ENCODE data around the gene MED13L.

Gene MED13L

GRCh38 chr12:116313194-116313927 lies 35.9 kb upstream of the MED13L start:
- 80% methylated on average over 6 of the region's 19 CpGs for WGBS (ENCODE audit: insufficient coverage)
- CTCF ChIA-PET: interaction anchor here (0.9 to 1.6 kb wide), 3 partner anchors 10 to 247 kb away, joined by 3 read pairs; no protein-coding TSS in a partner anchor
- no peak for DNase-seq
- POLR2A ChIA-PET: interaction anchor here (0.7 kb wide), 1 partner anchor 380 kb away, joined by 3 read pairs; no protein-coding TSS in a partner anchor
- no peak overlapping the region for H3K27ac ChIP-seq (ENCODE audit: insufficient read depth in 1 of 2, low read depth in 1 of 2, low read length in 2 of 2, poor library complexity in 1 of 2, severe bottlenecking in 2 of 2)
- H3K9me3 ChIP-seq (ENCODE audit: control extremely low read depth in 1 of 5, control insufficient read depth in 4 of 5, insufficient read depth in 2 of 5, low read depth in 1 of 5, low read length in 4 of 5): peaks cover 2 to 7% (median 4%) of the 10 kb centered on the region in 5 experiments
- peaks cover 5 to 19% (median 15%) of the 10 kb centered on the region in 4 experiments for H3K4me1 ChIP-seq (ENCODE audit: control extremely low read depth in 1 of 4, control insufficient read depth in 4 of 4, insufficient read depth in 4 of 4, low read length in 3 of 4)
- no peak overlapping the region for H3K4me3 ChIP-seq (ENCODE audit: control insufficient read depth in 1 of 7, extremely low read depth in 1 of 7, insufficient read depth in 4 of 7, low read depth in 2 of 7, low read length in 6 of 7)
- H3K36me3 ChIP-seq (ENCODE audit: control insufficient read depth in 4 of 4, insufficient read depth in 4 of 4, low read length in 3 of 4): no peaks in the 10 kb centered on the region
- no peaks in the 10 kb centered on the region for H3K27me3 ChIP-seq (replicated peaks in 2 of 5; ENCODE audit: control insufficient read depth in 4 of 5, insufficient read depth in 5 of 5, low read length in 4 of 5)

- Histone ChIP-seq H3K9me3 (ENCODE audit: control extremely low read depth in 1 of 5, control insufficient read depth in 4 of 5, insufficient read depth in 2 of 5, low read depth in 1 of 5, low read length in 4 of 5) (peaks cover 2 to 7% (median 4%) of the 10 kb centered on the region in 5 experiments), H3K27me3 (replicated peaks in 2 of 5; ENCODE audit: control insufficient read depth in 4 of 5, insufficient read depth in 5 of 5, low read length in 4 of 5) (no peaks in the 10 kb centered on the region), H3K4me3 (ENCODE audit: control insufficient read depth in 1 of 7, extremely low read depth in 1 of 7, insufficient read depth in 4 of 7, low read depth in 2 of 7, low read length in 6 of 7) (no peak overlapping the region), H3K36me3 (ENCODE audit: control insufficient read depth in 4 of 4, insufficient read depth in 4 of 4, low read length in 3 of 4) (no peaks in the 10 kb centered on the region), H3K4me1 (ENCODE audit: control extremely low read depth in 1 of 4, control insufficient read depth in 4 of 4, insufficient read depth in 4 of 4, low read length in 3 of 4) (peaks cover 0 to 11% (median 11%) of the 10 kb centered on the region in 4 experiments), H3K27ac (ENCODE audit: insufficient read depth in 1 of 2, low read depth in 1 of 2, low read length in 2 of 2, poor library complexity in 1 of 2, severe bottlenecking in 2 of 2) (no peak overlapping the region)
- ChIA-PET POLR2A (no interaction called here), CTCF (interaction anchor here (0.6 kb wide), 1 partner anchor 24 kb away, joined by 3 read pairs; no protein-coding TSS in a partner anchor)
- 83% methylated on average over 1 of the region's 3 CpGs for WGBS (ENCODE audit: insufficient coverage)
- DNase-seq: no peak
These were observed 32.6 kb upstream of the MED13L start for GRCh38 chr12:116310082-116310481.

GRCh38 chr12:116309343-116309742 lies 31.9 kb upstream of the MED13L start:
- H3K36me3 ChIP-seq (ENCODE audit: control insufficient read depth in 4 of 4, insufficient read depth in 4 of 4, low read length in 3 of 4): no peaks in the 10 kb centered on the region
- ChIA-PET CTCF (interaction anchor here (0.6 to 1.3 kb wide), 2 partner anchors 25 to 290 kb away, joined by 3 read pairs; no protein-coding TSS in a partner anchor), POLR2A (no interaction called here)
- H3K4me1 ChIP-seq (ENCODE audit: control extremely low read depth in 1 of 4, control insufficient read depth in 4 of 4, insufficient read depth in 4 of 4, low read length in 3 of 4): peaks cover 0 to 9% (median 5%) of the 10 kb centered on the region in 4 experiments
- no peak overlapping the region for H3K4me3 ChIP-seq (ENCODE audit: control insufficient read depth in 1 of 7, extremely low read depth in 1 of 7, insufficient read depth in 4 of 7, low read depth in 2 of 7, low read length in 6 of 7)
- H3K9me3 ChIP-seq (ENCODE audit: control extremely low read depth in 1 of 5, control insufficient read depth in 4 of 5, insufficient read depth in 2 of 5, low read depth in 1 of 5, low read length in 4 of 5): peaks cover 2 to 7% (median 4%) of the 10 kb centered on the region in 5 experiments
- DNase-seq: no peak
- H3K27ac ChIP-seq (ENCODE audit: insufficient read depth in 1 of 2, low read depth in 1 of 2, low read length in 2 of 2, poor library complexity in 1 of 2, severe bottlenecking in 2 of 2): no peak overlapping the region
- no CpG with 5 or more reads among the region's 1 CpG for WGBS (ENCODE audit: insufficient coverage)
- no peaks in the 10 kb centered on the region for H3K27me3 ChIP-seq (replicated peaks in 2 of 5; ENCODE audit: control insufficient read depth in 4 of 5, insufficient read depth in 5 of 5, low read length in 4 of 5)

- Histone ChIP-seq H3K9me3 (ENCODE audit: control extremely low read depth in 1 of 5, control insufficient read depth in 4 of 5, insufficient read depth in 2 of 5, low read depth in 1 of 5, low read length in 4 of 5) (peaks cover 2 to 7% (median 4%) of the 10 kb centered on the region in 5 experiments), H3K27me3 (replicated peaks in 2 of 5; ENCODE audit: control insufficient read depth in 4 of 5, insufficient read depth in 5 of 5, low read length in 4 of 5) (no peaks in the 10 kb centered on the region), H3K27ac (ENCODE audit: insufficient read depth in 1 of 2, low read depth in 1 of 2, low read length in 2 of 2, poor library complexity in 1 of 2, severe bottlenecking in 2 of 2) (no peak overlapping the region), H3K36me3 (ENCODE audit: control insufficient read depth in 4 of 4, insufficient read depth in 4 of 4, low read length in 3 of 4) (no peaks in the 10 kb centered on the region), H3K4me1 (ENCODE audit: control extremely low read depth in 1 of 4, control insufficient read depth in 4 of 4, insufficient read depth in 4 of 4, low read length in 3 of 4) (peaks cover 0 to 10% (median 0%) of the 10 kb centered on the region in 4 experiments), H3K4me3 (ENCODE audit: control insufficient read depth in 1 of 7, extremely low read depth in 1 of 7, insufficient read depth in 4 of 7, low read depth in 2 of 7, low read length in 6 of 7) (no peak overlapping the region)
- ChIA-PET CTCF (interaction anchor here (1.3 to 2.5 kb wide), 2 partner anchors 15 to 290 kb away, joined by 3 to 5 read pairs; no protein-coding TSS in a partner anchor), POLR2A (no interaction called here)
- 94% methylated on average over 7 of the region's 7 CpGs for WGBS (ENCODE audit: insufficient coverage)
- DNase-seq: no peak
These were observed 31.2 kb upstream of the MED13L start for GRCh38 chr12:116308647-116309046.

GRCh38 chr12:116306968-116307367 lies 29.5 kb upstream of the MED13L start:
- H3K27me3 ChIP-seq (replicated peaks in 2 of 5; ENCODE audit: control insufficient read depth in 4 of 5, insufficient read depth in 5 of 5, low read length in 4 of 5): no peaks in the 10 kb centered on the region
- H3K4me1 ChIP-seq (ENCODE audit: control extremely low read depth in 1 of 4, control insufficient read depth in 4 of 4, insufficient read depth in 4 of 4, low read length in 3 of 4): peaks cover 0 to 17% (median 0%) of the 10 kb centered on the region in 4 experiments
- no peak for DNase-seq
- no peak overlapping the region for H3K4me3 ChIP-seq (ENCODE audit: control insufficient read depth in 1 of 7, extremely low read depth in 1 of 7, insufficient read depth in 4 of 7, low read depth in 2 of 7, low read length in 6 of 7)
- CTCF ChIA-PET: interaction anchor here (2.5 kb wide), 1 partner anchor 13 kb away, joined by 5 read pairs; no protein-coding TSS in a partner anchor
- POLR2A ChIA-PET: no interaction called here
- no peaks in the 10 kb centered on the region for H3K36me3 ChIP-seq (ENCODE audit: control insufficient read depth in 4 of 4, insufficient read depth in 4 of 4, low read length in 3 of 4)
- H3K9me3 ChIP-seq (ENCODE audit: control extremely low read depth in 1 of 5, control insufficient read depth in 4 of 5, insufficient read depth in 2 of 5, low read depth in 1 of 5, low read length in 4 of 5): peaks cover 2 to 7% (median 4%) of the 10 kb centered on the region in 5 experiments
- 100% methylated on average over 2 of the region's 3 CpGs for WGBS (ENCODE audit: insufficient coverage)
- H3K27ac ChIP-seq (ENCODE audit: insufficient read depth in 1 of 2, low read depth in 1 of 2, low read length in 2 of 2, poor library complexity in 1 of 2, severe bottlenecking in 2 of 2): no peak overlapping the region

- 96% methylated on average over 4 of the region's 5 CpGs for WGBS (ENCODE audit: insufficient coverage)
- no peak for DNase-seq
- ChIA-PET CTCF (interaction anchor here (1.4 to 2.5 kb wide), 2 partner anchors 12 to 18 kb away, joined by 3 to 5 read pairs; no protein-coding TSS in a partner anchor), POLR2A (no interaction called here)
- no peaks in the 10 kb centered on the region for H3K27me3 ChIP-seq (replicated peaks in 2 of 5; ENCODE audit: control insufficient read depth in 4 of 5, insufficient read depth in 5 of 5, low read length in 4 of 5)
- no peak overlapping the region for H3K27ac ChIP-seq (ENCODE audit: insufficient read depth in 1 of 2, low read depth in 1 of 2, low read length in 2 of 2, poor library complexity in 1 of 2, severe bottlenecking in 2 of 2)
- H3K9me3 ChIP-seq (ENCODE audit: control extremely low read depth in 1 of 5, control insufficient read depth in 4 of 5, insufficient read depth in 2 of 5, low read depth in 1 of 5, low read length in 4 of 5): peaks cover 2 to 7% (median 4%) of the 10 kb centered on the region in 5 experiments
- H3K36me3 ChIP-seq (ENCODE audit: control insufficient read depth in 4 of 4, insufficient read depth in 4 of 4, low read length in 3 of 4): no peaks in the 10 kb centered on the region
- H3K4me1 ChIP-seq (ENCODE audit: control extremely low read depth in 1 of 4, control insufficient read depth in 4 of 4, insufficient read depth in 4 of 4, low read length in 3 of 4): peaks cover 0 to 17% (median 0%) of the 10 kb centered on the region in 4 experiments
- H3K4me3 ChIP-seq (ENCODE audit: control insufficient read depth in 1 of 7, extremely low read depth in 1 of 7, insufficient read depth in 4 of 7, low read depth in 2 of 7, low read length in 6 of 7): no peak overlapping the region
These were observed 29.0 kb upstream of the MED13L start for GRCh38 chr12:116306506-116306905.

- H3K27me3 ChIP-seq (replicated peaks in 2 of 5; ENCODE audit: control insufficient read depth in 4 of 5, insufficient read depth in 5 of 5, low read length in 4 of 5): no peaks in the 10 kb centered on the region
- no peak for DNase-seq
- WGBS (ENCODE audit: insufficient coverage): 100% methylated on average over 2 of the region's 4 CpGs
- peaks cover under 1 to 3% (median 2%) of the 10 kb centered on the region in 5 experiments for H3K9me3 ChIP-seq (ENCODE audit: control extremely low read depth in 1 of 5, control insufficient read depth in 4 of 5, insufficient read depth in 2 of 5, low read depth in 1 of 5, low read length in 4 of 5)
- H3K4me3 ChIP-seq (ENCODE audit: control insufficient read depth in 1 of 7, extremely low read depth in 1 of 7, insufficient read depth in 4 of 7, low read depth in 2 of 7, low read length in 6 of 7): no peak overlapping the region
- H3K27ac ChIP-seq (ENCODE audit: insufficient read depth in 1 of 2, low read depth in 1 of 2, low read length in 2 of 2, poor library complexity in 1 of 2, severe bottlenecking in 2 of 2): no peak overlapping the region
- ChIA-PET CTCF (no interaction called here), POLR2A (no interaction called here)
- no peaks in the 10 kb centered on the region for H3K36me3 ChIP-seq (ENCODE audit: control insufficient read depth in 4 of 4, insufficient read depth in 4 of 4, low read length in 3 of 4)
- H3K4me1 ChIP-seq (ENCODE audit: control extremely low read depth in 1 of 4, control insufficient read depth in 4 of 4, insufficient read depth in 4 of 4, low read length in 3 of 4): peaks cover 0 to 19% (median 0%) of the 10 kb centered on the region in 4 experiments
These were observed 27.1 kb upstream of the MED13L start for GRCh38 chr12:116304621-116305020.

All from common myeloid progenitor, CD34-positive (primary cell).